ENCODE measurements around the gene RIMKLA.

Gene RIMKLA

GRCh38 chr1:42430286-42431135, 49.9 kb downstream of the RIMKLA start:
- DNase-seq: no peak

GRCh38 chr1:42431514-42431913, 50.9 kb downstream of the RIMKLA start:
- DNase-seq: no peak

- DNase-seq: no peak
These were observed 52.1 kb downstream of the RIMKLA start for GRCh38 chr1:42432714-42433113.

- no peak for DNase-seq
These were observed 52.8 kb downstream of the RIMKLA start for GRCh38 chr1:42433369-42433768.

GRCh38 chr1:42434340-42434739, 53.7 kb downstream of the RIMKLA start:
- no peak for DNase-seq

GRCh38 chr1:42439940-42440339, 59.3 kb downstream of the RIMKLA start:
- DNase-seq: no peak

GRCh38 chr1:42442662-42443061, 62.1 kb downstream of the RIMKLA start:
- no peak for DNase-seq

GRCh38 chr1:42449256-42449655, 68.7 kb downstream of the RIMKLA start:
- DNase-seq: no peak

GRCh38 chr1:42450061-42450460, 69.5 kb downstream of the RIMKLA start:
- DNase-seq: no peak

- DNase-seq: no peak
These were observed 72.8 kb downstream of the RIMKLA start for GRCh38 chr1:42453386-42453785.

GRCh38 chr1:42454403-42454802, 73.8 kb downstream of the RIMKLA start:
- DNase-seq: no peak

GRCh38 chr1:42456010-42456753, 75.6 kb downstream of the RIMKLA start, which contains the start of the genes PPCS and ZMYND12:
TSS of gene PPCS (plus strand) at chr1:42456543. CDS start at chr1:42456566, 23 bp downstream.
TSS of gene ZMYND12 (minus strand) at chr1:42456022. CDS start at chr1:42455997, 25 bp downstream.
- peak; percentile 84 to 91 (median 89) for DNase-seq

- peak in 5 of 6 experiments; percentile 46 to 89 (median 64) for DNase-seq
These were observed 76.1 kb downstream of the RIMKLA start for GRCh38 chr1:42456754-42457089.

GRCh38 chr1:42461196-42461595, 80.6 kb downstream of the RIMKLA start:
- no peak for DNase-seq

GRCh38 chr1:42462828-42463763, 82.5 kb downstream of the RIMKLA start, which contains the start of gene CCDC30:
TSS of gene CCDC30 (plus strand) at chr1:42463286. CDS start at chr1:42480552, 17,266 bp downstream.
- peak; percentile 91 to 99 (median 97) for DNase-seq

- DNase-seq: peak in 1 of 6 experiments; percentile 1
These were observed 83.3 kb downstream of the RIMKLA start for GRCh38 chr1:42463921-42464320.

- no peak for DNase-seq
These were observed 85.4 kb downstream of the RIMKLA start for GRCh38 chr1:42466030-42466429.

GRCh38 chr1:42469727-42470126, 89.1 kb downstream of the RIMKLA start:
- no peak for DNase-seq
